ENCODE measurements around the gene BMPR2. TPM values are rescaled to one million over a fixed set of nuclear protein-coding genes. Genes with fewer than 3 reads are reported as not detected.

Gene BMPR2
- polyA plus RNA-seq, 1 experiment = 78.1 TPM

- DNase-seq (ENCODE audit: low read depth, low spot score) = no peak
- ChIA-PET CTCF (no interaction called here), POLR2A (no interaction called here)
- Histone ChIP-seq H3K27me3 (ENCODE audit: control insufficient read depth, insufficient read depth, low read length) (no peaks in the 10 kb centered on the region), H3K27ac (ENCODE audit: low read depth, low read length) (no peak overlapping the region), H3K4me3 (ENCODE audit: low read depth, low read length) (no peak overlapping the region), H3K9me3 (ENCODE audit: control insufficient read depth, insufficient read depth, low read length) (no peaks in the 10 kb centered on the region)
- TF ChIP-seq CTCF (IDR thresholded peaks at IDR 0.05; ENCODE audit: low read depth, low read length) = no peak
Observed at GRCh38 chr2:202512176-202512575, 136.0 kb downstream of the BMPR2 start.

GRCh38 chr2:202514732-202515131 is 138.6 kb downstream of the BMPR2 start:
- Histone ChIP-seq H3K9me3 (ENCODE audit: control insufficient read depth, insufficient read depth, low read length) (no peaks in the 10 kb centered on the region), H3K4me3 (ENCODE audit: low read depth, low read length) (no peak overlapping the region), H3K27me3 (ENCODE audit: control insufficient read depth, insufficient read depth, low read length) (no peaks in the 10 kb centered on the region), H3K27ac (ENCODE audit: low read depth, low read length) (no peak overlapping the region)
- CTCF ChIA-PET = no interaction called here
- no peak for DNase-seq (ENCODE audit: low read depth, low spot score)
- TF ChIP-seq CTCF (IDR thresholded peaks at IDR 0.05; ENCODE audit: low read depth, low read length) = no peak
- POLR2A ChIA-PET = no interaction called here

GRCh38 chr2:202519453-202519852 is 143.3 kb downstream of the BMPR2 start:
- H3K27ac ChIP-seq (ENCODE audit: low read depth, low read length) = no peak overlapping the region
- no peak for TF ChIP-seq CTCF (IDR thresholded peaks at IDR 0.05; ENCODE audit: low read depth, low read length)

GRCh38 chr2:202521470-202521869 is 145.3 kb downstream of the BMPR2 start:
- Histone ChIP-seq H3K27me3 (ENCODE audit: control insufficient read depth, insufficient read depth, low read length) (no peaks in the 10 kb centered on the region), H3K27ac (ENCODE audit: low read depth, low read length) (no peak overlapping the region), H3K9me3 (ENCODE audit: control insufficient read depth, insufficient read depth, low read length) (no peaks in the 10 kb centered on the region), H3K4me3 (ENCODE audit: low read depth, low read length) (no peak overlapping the region)
- CTCF ChIA-PET = no interaction called here
- TF ChIP-seq CTCF (IDR thresholded peaks at IDR 0.05; ENCODE audit: low read depth, low read length) = no peak
- no peak for DNase-seq (ENCODE audit: low read depth, low spot score)
- POLR2A ChIA-PET = no interaction called here

More at GRCh38 chr2:202519453-202519852, 143.3 kb downstream of the BMPR2 start:
- ChIA-PET CTCF (no interaction called here), POLR2A (no interaction called here)
- no peak for DNase-seq (ENCODE audit: low read depth, low spot score)
- no peaks in the 10 kb centered on the region for H3K27me3 ChIP-seq (ENCODE audit: control insufficient read depth, insufficient read depth, low read length)
- no peaks in the 10 kb centered on the region for H3K9me3 ChIP-seq (ENCODE audit: control insufficient read depth, insufficient read depth, low read length)
- no peak overlapping the region for H3K4me3 ChIP-seq (ENCODE audit: low read depth, low read length)

- Histone ChIP-seq H3K27ac (ENCODE audit: low read depth, low read length) (no peak overlapping the region), H3K27me3 (ENCODE audit: control insufficient read depth, insufficient read depth, low read length) (no peaks in the 10 kb centered on the region), H3K9me3 (ENCODE audit: control insufficient read depth, insufficient read depth, low read length) (no peaks in the 10 kb centered on the region), H3K4me3 (ENCODE audit: low read depth, low read length) (no peak overlapping the region)
- no peak for TF ChIP-seq CTCF (IDR thresholded peaks at IDR 0.05; ENCODE audit: low read depth, low read length)
- POLR2A ChIA-PET = interaction anchor here (0.5 kb wide), 1 partner anchor 15 kb away, joined by 10 read pairs; no protein-coding TSS in a partner anchor
- peak; percentile 37 for DNase-seq (ENCODE audit: low read depth, low spot score)
- CTCF ChIA-PET = interaction anchor here (1.2 kb wide), 1 partner anchor 250 kb away, joined by 3 read pairs; no protein-coding TSS in a partner anchor
Observed at GRCh38 chr2:202529389-202529788, 153.3 kb downstream of the BMPR2 start.

Measured in AG04450 (cell line).